ENCODE results near the gene DDX27. TPM values are rescaled to one million over a fixed set of nuclear protein-coding genes. Genes with fewer than 3 reads are reported as not detected.
"Not testable (repeated sequence)": the region's sequence is repeated elsewhere in the genome, so short reads cannot be mapped to it uniquely, and the experiment has no call there.

Gene DDX27
- total RNA-seq = 10 to 100 TPM; 48.5 to 54.0 TPM

- intact Hi-C loops (cut with DNase I, micrococcal nuclease) = loop anchor here (1.0 to 2.0 kb wide), 4 partner anchors 31 to 173 kb away; partner anchors contain the start of genes CSE1L (in 2 of the 2), STAU1 (in 2 of the 2) and ZNFX1 (in 1 of the 2)
- H3K9me3 Mint-ChIP-seq (ENCODE audit: low read depth) = no peaks in the 10 kb centered on the region
- no peaks in the 10 kb centered on the region for H3K27me3 Mint-ChIP-seq
- H3K4me3 Mint-ChIP-seq = peak within 1 kb of the TSS; percentile 96
- peak; percentile 90 for ATAC-seq
- ChIA-PET CTCF (interaction anchor here (0.7 to 5.9 kb wide), 11 partner anchors 12 to 191 kb away, joined by 3 to 166 read pairs (median 4); partner anchors contain the start of gene STAU1), POLR2A (interaction anchor here (0.6 to 1.0 kb wide), 5 partner anchors 13 to 174 kb away, joined by 3 to 10 read pairs (median 4); partner anchors contain the start of genes CSE1L and STAU1)
- peak; percentile 98 for DNase-seq
- H3K4me1 Mint-ChIP-seq = peaks cover 29% of the 10 kb centered on the region
- peak within 1 kb of the TSS; percentile 99 for H3K27ac Mint-ChIP-seq
- H3K36me3 Mint-ChIP-seq (ENCODE audit: low read depth) = peaks cover 30% of the 10 kb centered on the region
These were observed at the start of gene DDX27 for GRCh38 chr20:49219091-49219923. Gene DDX27 (plus strand): TSS chr20:49219416. CDS start chr20:49219449, 33 bp downstream.

- intact Hi-C loops (cut with DNase I, micrococcal nuclease) = loop anchor here (5.0 to 10.0 kb wide), 3 partner anchors 37 to 1665 kb away; partner anchors contain the start of genes NCOA3 (in 1 of the 2) and RNF114 (in 1 of the 2)
- DNase-seq (no peak), ATAC-seq (no peak)
- POLR2A ChIA-PET = no interaction called here
- Mint-ChIP-seq H3K27ac (peak overlapping the region; percentile 59), H3K4me1 (peaks cover 66% of the 10 kb centered on the region), H3K9me3 (ENCODE audit: low read depth) (no peaks in the 10 kb centered on the region), H3K27me3 (no peaks in the 10 kb centered on the region), H3K36me3 (ENCODE audit: low read depth) (peaks cover 43% of the 10 kb centered on the region), H3K4me3 (no peak overlapping the region)
- CTCF ChIA-PET = no interaction called here
These were observed 49.7 kb upstream of the DDX27 start for GRCh38 chr20:49169547-49169946.

GRCh38 chr20:49170714-49171113 lies 48.5 kb upstream of the DDX27 start:
- ChIA-PET CTCF (interaction anchor here (0.7 kb wide), 2 partner anchors 54 to 874 kb away, joined by 3 to 4 read pairs; no protein-coding TSS in a partner anchor), POLR2A (no interaction called here)
- Mint-ChIP-seq H3K4me3 (no peak overlapping the region), H3K27ac (no peak overlapping the region), H3K4me1 (peaks cover 58% of the 10 kb centered on the region), H3K9me3 (ENCODE audit: low read depth) (no peaks in the 10 kb centered on the region), H3K36me3 (ENCODE audit: low read depth) (peaks cover 38% of the 10 kb centered on the region), H3K27me3 (no peaks in the 10 kb centered on the region)
- ATAC-seq (no peak), DNase-seq (no peak)
- intact Hi-C loops (cut with DNase I, micrococcal nuclease) = no loop called here

- CTCF ChIA-PET = interaction anchor here (2.2 kb wide), 1 partner anchor 44 kb away, joined by 5 read pairs; no protein-coding TSS in a partner anchor
- peaks cover 46% of the 10 kb centered on the region for H3K4me1 Mint-ChIP-seq
- POLR2A ChIA-PET = no interaction called here
- no peaks in the 10 kb centered on the region for H3K27me3 Mint-ChIP-seq
- H3K27ac Mint-ChIP-seq = no peak overlapping the region
- no peak overlapping the region for H3K4me3 Mint-ChIP-seq
- no peak for ATAC-seq
- intact Hi-C loops (cut with DNase I, micrococcal nuclease) = loop anchor here in 1 of 2 experiments (2.0 kb wide), 1 partner anchor 17 kb away; no protein-coding TSS in a partner anchor
- H3K36me3 Mint-ChIP-seq (ENCODE audit: low read depth) = peaks cover 35% of the 10 kb centered on the region
- DNase-seq = no peak
- no peaks in the 10 kb centered on the region for H3K9me3 Mint-ChIP-seq (ENCODE audit: low read depth)
These were observed 47.3 kb upstream of the DDX27 start for GRCh38 chr20:49171909-49172308.

- H3K36me3 Mint-ChIP-seq (ENCODE audit: low read depth) = peaks cover 35% of the 10 kb centered on the region
- DNase-seq = no peak
- POLR2A ChIA-PET = no interaction called here
- H3K4me1 Mint-ChIP-seq = peaks cover 41% of the 10 kb centered on the region
- intact Hi-C loops (cut with DNase I, micrococcal nuclease) = loop anchor here in 1 of 2 experiments (2.0 kb wide), 1 partner anchor 18 kb away; no protein-coding TSS in a partner anchor
- ATAC-seq = no peak
- no peaks in the 10 kb centered on the region for H3K9me3 Mint-ChIP-seq (ENCODE audit: low read depth)
- CTCF ChIA-PET = interaction anchor here (2.2 kb wide), 1 partner anchor 43 kb away, joined by 5 read pairs; no protein-coding TSS in a partner anchor
- H3K27me3 Mint-ChIP-seq = no peaks in the 10 kb centered on the region
- H3K27ac Mint-ChIP-seq = no peak overlapping the region
- H3K4me3 Mint-ChIP-seq = no peak overlapping the region
These were observed 46.8 kb upstream of the DDX27 start for GRCh38 chr20:49172413-49172812.

- ChIA-PET CTCF (interaction anchor here (0.7 to 0.9 kb wide), 2 partner anchors 14 to 40 kb away, joined by 3 to 4 read pairs; no protein-coding TSS in a partner anchor), POLR2A (no interaction called here)
- no peak overlapping the region for H3K4me3 Mint-ChIP-seq
- H3K36me3 Mint-ChIP-seq (ENCODE audit: low read depth) = peaks cover 36% of the 10 kb centered on the region
- intact Hi-C loops (cut with DNase I, micrococcal nuclease) = no loop called here
- peaks cover 36% of the 10 kb centered on the region for H3K4me1 Mint-ChIP-seq
- ATAC-seq (no peak), DNase-seq (no peak)
- H3K27me3 Mint-ChIP-seq = no peaks in the 10 kb centered on the region
- no peak overlapping the region for H3K27ac Mint-ChIP-seq
- no peaks in the 10 kb centered on the region for H3K9me3 Mint-ChIP-seq (ENCODE audit: low read depth)
These were observed 45.0 kb upstream of the DDX27 start for GRCh38 chr20:49174183-49174582.

- ATAC-seq (peak; percentile 45), DNase-seq (no peak)
- no peaks in the 10 kb centered on the region for H3K27me3 Mint-ChIP-seq
- POLR2A ChIA-PET = interaction anchor here (0.6 to 0.7 kb wide), 2 partner anchors 27 to 248 kb away, joined by 3 to 5 read pairs; no protein-coding TSS in a partner anchor
- no peaks in the 10 kb centered on the region for H3K9me3 Mint-ChIP-seq (ENCODE audit: low read depth)
- CTCF ChIA-PET = interaction anchor here (0.6 to 12.3 kb wide), 11 partner anchors 13 to 986 kb away, joined by 3 to 101 read pairs (median 4); partner anchors contain the start of gene DDX27
- no peak overlapping the region for H3K4me3 Mint-ChIP-seq
- intact Hi-C loops (cut with DNase I, micrococcal nuclease) = loop anchor here in 1 of 2 experiments (10.0 kb wide), 2 partner anchors 415 to 935 kb away; partner anchors contain the start of gene UBE2V1
- peak overlapping the region; percentile 35 for H3K27ac Mint-ChIP-seq
- H3K36me3 Mint-ChIP-seq (ENCODE audit: low read depth) = peaks cover 19% of the 10 kb centered on the region
- H3K4me1 Mint-ChIP-seq = peaks cover 63% of the 10 kb centered on the region
These were observed 39.6 kb upstream of the DDX27 start for GRCh38 chr20:49179368-49180277.

GRCh38 chr20:49181265-49181877 lies 37.8 kb upstream of the DDX27 start:
- no peak overlapping the region for H3K27ac Mint-ChIP-seq
- H3K36me3 Mint-ChIP-seq (ENCODE audit: low read depth) = peaks cover 26% of the 10 kb centered on the region
- H3K9me3 Mint-ChIP-seq (ENCODE audit: low read depth) = no peaks in the 10 kb centered on the region
- intact Hi-C loops (cut with DNase I, micrococcal nuclease) = loop anchor here in 1 of 2 experiments (10.0 kb wide), 2 partner anchors 413 to 933 kb away; partner anchors contain the start of gene UBE2V1
- no peak overlapping the region for H3K4me3 Mint-ChIP-seq
- H3K27me3 Mint-ChIP-seq = no peaks in the 10 kb centered on the region
- peaks cover 80% of the 10 kb centered on the region for H3K4me1 Mint-ChIP-seq
- DNase-seq (no peak), ATAC-seq (no peak)
- POLR2A ChIA-PET = interaction anchor here (1.9 kb wide), 1 partner anchor 15 kb away, joined by 5 read pairs; no protein-coding TSS in a partner anchor
- CTCF ChIA-PET = interaction anchor here (1.0 to 12.3 kb wide), 5 partner anchors 15 to 109 kb away, joined by 3 to 101 read pairs (median 5); partner anchors contain the start of gene DDX27

- peaks cover 23% of the 10 kb centered on the region for H3K36me3 Mint-ChIP-seq (ENCODE audit: low read depth)
- ATAC-seq (no peak), DNase-seq (no peak)
- ChIA-PET POLR2A (interaction anchor here (0.5 kb wide), 1 partner anchor 20 kb away, joined by 3 read pairs; no protein-coding TSS in a partner anchor), CTCF (interaction anchor here (0.7 to 12.3 kb wide), 4 partner anchors 16 to 51 kb away, joined by 3 to 101 read pairs (median 24); partner anchors contain the start of gene DDX27)
- H3K27me3 Mint-ChIP-seq = no peaks in the 10 kb centered on the region
- intact Hi-C loops (cut with DNase I, micrococcal nuclease) = loop anchor here in 1 of 2 experiments (10.0 kb wide), 2 partner anchors 411 to 931 kb away; partner anchors contain the start of gene UBE2V1
- no peak overlapping the region for H3K4me3 Mint-ChIP-seq
- no peaks in the 10 kb centered on the region for H3K9me3 Mint-ChIP-seq (ENCODE audit: low read depth)
- H3K27ac Mint-ChIP-seq = peak overlapping the region; percentile 17
- peaks cover 76% of the 10 kb centered on the region for H3K4me1 Mint-ChIP-seq
These were observed 35.8 kb upstream of the DDX27 start for GRCh38 chr20:49183444-49183843.

- CTCF ChIA-PET = interaction anchor here (0.7 to 12.3 kb wide), 5 partner anchors 16 to 63 kb away, joined by 3 to 101 read pairs (median 5); partner anchors contain the start of gene DDX27
- H3K27me3 Mint-ChIP-seq; POLR2A ChIA-PET; H3K27ac Mint-ChIP-seq; H3K4me3 Mint-ChIP-seq; ATAC-seq; DNase-seq; H3K9me3 Mint-ChIP-seq (ENCODE audit: low read depth): not testable (repeated sequence)
- peaks cover 23% of the 10 kb centered on the region for H3K36me3 Mint-ChIP-seq (ENCODE audit: low read depth)
- peaks cover 76% of the 10 kb centered on the region for H3K4me1 Mint-ChIP-seq
- intact Hi-C loops (cut with DNase I, micrococcal nuclease) = loop anchor here in 1 of 2 experiments (10.0 kb wide), 2 partner anchors 411 to 931 kb away; partner anchors contain the start of gene UBE2V1
These were observed 35.1 kb upstream of the DDX27 start for GRCh38 chr20:49184084-49184501.

Measured in activated CD4-positive, alpha-beta T cell treated with anti-CD3 and anti-CD28 coated beads for 36 hours (primary cell).